Measurements from ENCODE around the gene PPIG. TPM values are rescaled to one million over a fixed set of nuclear protein-coding genes. Genes with fewer than 3 reads are reported as not detected.
"Not testable (repeated sequence)": the region's sequence is repeated elsewhere in the genome, so short reads cannot be mapped to it uniquely, and the experiment has no call there.

The PPIG gene
- total RNA-seq, 1 donor from 2014 or later = 24.7 TPM

- Histone ChIP-seq H3K4me3 (ENCODE audit: low read depth, low read length) (no peak overlapping the region), H3K27me3 (ENCODE audit: control insufficient read depth, insufficient read depth, low read length) (no peaks in the 10 kb centered on the region), H3K36me3 (ENCODE audit: control insufficient read depth, insufficient read depth, low read length) (no peaks in the 10 kb centered on the region)
- TF ChIP-seq CTCF (IDR thresholded peaks at IDR 0.05; ENCODE audit: insufficient read depth, low read length, poor library complexity, severe bottlenecking) = peak; percentile 28
- DNase-seq (ENCODE audit: low read depth) = no peak
Observed at GRCh38 chr2:169676357-169676756, 92.2 kb downstream of the PPIG start.

- no peak for DNase-seq (ENCODE audit: low read depth)
- Histone ChIP-seq H3K27me3 (ENCODE audit: control insufficient read depth, insufficient read depth, low read length) (no peaks in the 10 kb centered on the region), H3K4me3 (ENCODE audit: low read depth, low read length) (no peak overlapping the region), H3K36me3 (ENCODE audit: control insufficient read depth, insufficient read depth, low read length) (no peaks in the 10 kb centered on the region)
- no peak for TF ChIP-seq CTCF (IDR thresholded peaks at IDR 0.05; ENCODE audit: insufficient read depth, low read length, poor library complexity, severe bottlenecking)
Observed at GRCh38 chr2:169676850-169677249, 92.7 kb downstream of the PPIG start.

DNA sequence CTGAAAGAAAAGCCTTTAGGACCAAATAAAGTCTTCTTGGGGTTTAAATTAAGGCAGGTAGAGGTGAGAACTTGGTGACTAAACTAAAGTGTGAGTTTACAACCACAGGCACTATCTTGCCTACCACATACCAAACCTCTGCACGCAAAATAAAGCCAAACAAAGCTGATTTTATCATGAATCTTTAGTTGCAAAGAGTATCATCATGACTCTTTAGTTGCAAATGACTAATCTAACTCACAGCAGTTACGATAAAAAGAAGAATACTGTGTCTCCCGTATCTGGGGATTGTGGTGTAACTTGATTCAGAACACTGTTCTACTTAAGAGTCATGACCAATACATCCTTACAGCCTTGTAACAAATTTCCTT, 98.9 kb downstream of the PPIG start:
- no peak for TF ChIP-seq CTCF (IDR thresholded peaks at IDR 0.05; ENCODE audit: insufficient read depth, low read length, poor library complexity, severe bottlenecking)
- no peak for DNase-seq (ENCODE audit: low read depth)
- Histone ChIP-seq H3K36me3 (ENCODE audit: control insufficient read depth, insufficient read depth, low read length) (no peaks in the 10 kb centered on the region), H3K27me3 (ENCODE audit: control insufficient read depth, insufficient read depth, low read length) (no peaks in the 10 kb centered on the region), H3K4me3 (ENCODE audit: low read depth, low read length) (no peak overlapping the region)

DNA sequence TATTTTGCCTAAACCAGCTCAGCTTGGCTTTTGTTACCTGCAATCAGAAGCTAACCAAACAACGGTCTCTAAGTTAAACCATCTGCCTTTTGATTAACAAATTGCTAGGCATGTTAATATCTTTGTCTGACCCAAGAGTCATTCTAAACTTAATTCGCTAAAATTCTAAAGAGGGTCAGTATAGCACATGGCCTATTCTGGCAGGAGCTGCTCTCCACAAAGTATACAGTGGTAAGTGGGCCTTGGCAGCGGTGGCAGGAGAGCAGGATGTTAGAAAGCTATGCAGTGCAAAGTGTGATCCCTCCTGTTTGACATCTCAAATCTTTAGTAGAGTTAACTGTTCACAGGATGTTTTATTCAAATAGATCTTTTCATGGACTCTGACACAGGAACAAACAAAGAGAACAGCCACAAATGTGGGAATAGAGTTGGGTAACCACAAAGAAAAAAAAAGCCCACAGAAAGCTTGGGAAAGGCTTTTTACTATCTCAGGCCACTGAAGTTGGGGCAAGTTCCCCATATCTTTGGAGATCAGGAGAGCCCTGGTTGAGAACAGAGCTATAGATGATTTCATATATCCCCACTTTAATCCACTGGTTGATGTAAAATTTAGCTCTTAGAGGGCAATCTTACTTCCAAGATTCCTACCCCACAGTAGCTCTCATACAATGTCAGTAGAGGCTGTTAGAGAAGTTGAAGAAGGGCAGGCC, 99.4 kb downstream of the PPIG start:
- Histone ChIP-seq H3K36me3 (ENCODE audit: control insufficient read depth, insufficient read depth, low read length) (no peaks in the 10 kb centered on the region), H3K27me3 (ENCODE audit: control insufficient read depth, insufficient read depth, low read length) (no peaks in the 10 kb centered on the region), H3K4me3 (ENCODE audit: low read depth, low read length) (no peak overlapping the region)
- DNase-seq (ENCODE audit: low read depth) = no peak
- TF ChIP-seq CTCF (IDR thresholded peaks at IDR 0.05; ENCODE audit: insufficient read depth, low read length, poor library complexity, severe bottlenecking) = no peak

GRCh38 chr2:169684135-169684565, 100.0 kb downstream of the PPIG start:
- no peak for DNase-seq (ENCODE audit: low read depth)
- no peaks in the 10 kb centered on the region for H3K27me3 ChIP-seq (ENCODE audit: control insufficient read depth, insufficient read depth, low read length)
- no peaks in the 10 kb centered on the region for H3K36me3 ChIP-seq (ENCODE audit: control insufficient read depth, insufficient read depth, low read length)
- TF ChIP-seq CTCF (IDR thresholded peaks at IDR 0.05; ENCODE audit: insufficient read depth, low read length, poor library complexity, severe bottlenecking) = no peak
- H3K4me3 ChIP-seq (ENCODE audit: low read depth, low read length) = no peak overlapping the region

DNA sequence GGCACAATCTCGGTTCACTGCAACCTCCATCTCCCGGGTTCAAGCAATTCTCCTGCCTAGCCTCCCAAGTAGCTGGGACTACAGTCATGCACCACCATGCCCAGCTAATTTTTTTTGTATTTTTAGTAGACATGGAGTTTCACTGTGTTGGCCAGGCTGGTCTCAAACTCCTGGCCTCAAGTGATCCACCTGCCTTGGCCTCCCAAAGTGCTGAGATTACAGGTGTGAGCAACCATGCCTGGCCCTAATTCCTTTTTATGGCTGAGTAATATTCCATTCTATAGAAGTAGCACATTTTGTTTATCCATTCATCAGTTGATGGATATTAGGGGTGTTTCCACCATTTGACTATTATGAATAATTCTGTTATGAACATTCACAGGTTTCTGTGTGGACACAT, 100.6 kb downstream of the PPIG start:
- H3K4me3 ChIP-seq (ENCODE audit: low read depth, low read length); H3K36me3 ChIP-seq (ENCODE audit: control insufficient read depth, insufficient read depth, low read length); H3K27me3 ChIP-seq (ENCODE audit: control insufficient read depth, insufficient read depth, low read length); DNase-seq (ENCODE audit: low read depth): not testable (repeated sequence)

DNA sequence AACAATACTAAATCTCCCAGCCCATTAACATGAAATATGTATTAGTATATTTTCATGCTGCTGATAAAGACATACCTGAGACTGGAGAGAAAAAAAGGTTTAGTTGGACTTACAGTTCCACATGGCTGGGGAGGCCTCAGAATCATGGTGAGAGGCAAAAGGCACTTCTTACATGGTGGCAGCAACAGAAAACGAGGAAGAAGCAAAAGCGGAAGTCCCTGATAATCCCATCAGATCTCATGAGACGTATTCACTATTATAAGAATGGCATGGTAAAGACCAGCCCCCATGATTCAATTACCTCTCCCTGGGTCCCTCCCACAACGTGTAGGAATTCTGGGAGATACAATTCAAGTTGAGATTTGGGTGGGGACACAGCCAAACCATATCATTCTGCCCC, 102.7 kb downstream of the PPIG start:
- not testable (repeated sequence) for H3K27me3 ChIP-seq (ENCODE audit: control insufficient read depth, insufficient read depth, low read length); DNase-seq (ENCODE audit: low read depth); H3K4me3 ChIP-seq (ENCODE audit: low read depth, low read length); H3K36me3 ChIP-seq (ENCODE audit: control insufficient read depth, insufficient read depth, low read length)

DNA sequence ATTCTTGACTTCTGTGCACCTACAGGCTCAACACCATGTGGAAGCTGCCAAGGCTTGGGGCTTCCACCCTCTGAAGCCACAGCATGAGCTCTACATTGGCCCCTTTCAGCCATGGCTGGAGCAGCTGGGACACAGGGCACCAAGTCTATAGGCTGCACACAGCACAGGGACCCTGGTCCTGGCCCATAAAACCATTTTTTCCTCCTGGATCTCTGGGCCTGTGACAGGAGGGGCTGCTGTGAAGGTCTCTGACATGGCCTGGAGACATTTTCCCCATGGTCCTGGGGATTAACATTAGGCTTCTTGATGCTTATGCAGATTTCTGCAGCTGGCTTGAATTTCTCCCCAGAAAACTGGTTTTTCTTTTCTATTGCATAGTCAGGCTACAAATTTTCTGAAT, 103.8 kb downstream of the PPIG start:
- not testable (repeated sequence) for H3K36me3 ChIP-seq (ENCODE audit: control insufficient read depth, insufficient read depth, low read length); H3K27me3 ChIP-seq (ENCODE audit: control insufficient read depth, insufficient read depth, low read length); H3K4me3 ChIP-seq (ENCODE audit: low read depth, low read length); DNase-seq (ENCODE audit: low read depth)
